H1 (cell line): ENCODE results near the gene FAM107A. TPM values are rescaled to one million over a fixed set of nuclear protein-coding genes. Genes with fewer than 3 reads are reported as not detected.

Experiments used
- CTCF ChIA-PET: fragments of 300-600 bp; sonication (Branson Sonifier 250); formaldehyde crosslinking; loops from one replicate; lab custom pipeline; 2021; ENCODE audit not compliant: partially characterized antibody; lab: Charles Lee
- POLR2A ChIA-PET: fragments of 300-600 bp; sonication (Branson Sonifier 250); formaldehyde crosslinking; loops from one replicate; lab custom pipeline; 2021; ENCODE audit warnings: inconsistent platforms; ENCODE audit not compliant: partially characterized antibody; lab: Charles Lee
- DNase-seq, 2 experiments: peaks; one replicate each; pipeline versions ENCODE4 v3.0.0 to v3.0.0-alpha.2; 2010 to 2022; ENCODE audit warnings: low spot score in 2 of 2, low read depth in 1 of 2, mixed read lengths in 1 of 2
- FAIRE-seq: peaks from 2 replicates; lab custom pipeline; 2011; peaks lifted over from hg19 to GRCh38; lab: Jason Lieb, UNC
- H2AFZ ChIP-seq: 2 replicates; pipeline ENCODE4 v1.8.1; 2012; ENCODE audit warnings: low read length, inconsistent platforms
- H2AK5ac ChIP-seq: 2 replicates; pipeline ENCODE4 v1.6.1; 2013; ENCODE audit warnings: low read depth, low read length
- H2BK120ac ChIP-seq: replicated peaks from 2 replicates; pipeline ENCODE3; 2013; ENCODE audit warnings: low read depth, low read length, inconsistent platforms
- H2BK12ac ChIP-seq: 2 replicates; pipeline ENCODE4 v1.6.1; 2013; ENCODE audit warnings: low read depth, low read length
- H2BK15ac ChIP-seq: 2 replicates; pipeline ENCODE4 v1.6.1; 2013; ENCODE audit warnings: low read length
- H2BK20ac ChIP-seq: 2 replicates; pipeline ENCODE4 v1.6.1; 2013; ENCODE audit warnings: low read length
- H2BK5ac ChIP-seq: 2 replicates; pipeline ENCODE4 v1.6.1; 2013; ENCODE audit warnings: low read depth, low read length
- H3K14ac ChIP-seq: 2 replicates; pipeline ENCODE4 v1.6.1; 2013; ENCODE audit warnings: inconsistent platforms; ENCODE audit not compliant: insufficient read length
- H3K18ac ChIP-seq: 2 replicates; pipeline ENCODE4 v1.6.1; 2013; ENCODE audit warnings: low read length; ENCODE audit errors: extremely low read depth
- H3K23ac ChIP-seq: 2 replicates; pipeline ENCODE4 v1.6.1; 2013; ENCODE audit warnings: inconsistent platforms; ENCODE audit not compliant: insufficient read length
- H3K23me2 ChIP-seq: 2 replicates; pipeline ENCODE4 v1.6.1; 2013; ENCODE audit warnings: low read depth, low read length
- H3K27ac ChIP-seq: 2 replicates; pipeline ENCODE4 v1.6.1; 2011; ENCODE audit warnings: low read depth, low read length, inconsistent platforms
- H3K27me3 ChIP-seq, 4 experiments: replicated peaks in 1 of 4; 1 replicate in 1 of 4; 2 replicates in 3 of 4; pipeline versions ENCODE4 v1.6.1 to v1.8.1; 2011 to 2013; ENCODE audit warnings: low read length in 3 of 4, mild to moderate bottlenecking in 3 of 4, inconsistent platforms in 2 of 4, mixed read lengths in 2 of 4, moderate library complexity in 1 of 4; ENCODE audit not compliant: control insufficient read depth in 3 of 4, insufficient read depth in 3 of 4; ENCODE audit errors: extremely low read depth in 1 of 4
- H3K36me3 ChIP-seq, 4 experiments: 2 replicates each; pipeline versions ENCODE4 v1.6.1 to v1.8.1; 2011 to 2013; ENCODE audit warnings: mild to moderate bottlenecking in 4 of 4, low read length in 3 of 4, moderate library complexity in 2 of 4, control low read depth in 1 of 4, inconsistent platforms in 1 of 4; ENCODE audit not compliant: insufficient read depth in 4 of 4, control insufficient read depth in 2 of 4
- H3K4ac ChIP-seq: replicated peaks from 2 replicates; pipeline ENCODE3; 2013; ENCODE audit warnings: low read length, low read depth, mixed read lengths, inconsistent platforms; ENCODE audit not compliant: insufficient read length
- H3K4me1 ChIP-seq, 4 experiments: replicated peaks in 1 of 4; 1 replicate in 1 of 4; 2 replicates in 3 of 4; pipeline versions ENCODE4 v1.6.1 to v1.8.1; 2011 to 2013; ENCODE audit warnings: low read length in 3 of 4, inconsistent platforms in 2 of 4, mixed read lengths in 1 of 4; ENCODE audit not compliant: insufficient read depth in 4 of 4, control insufficient read depth in 3 of 4
- H3K4me2 ChIP-seq, 2 experiments: 2 replicates each; pipeline versions ENCODE4 v1.6.1 to v1.8.1; 2011 to 2013; ENCODE audit warnings: low read depth in 2 of 2, low read length in 2 of 2, control low read depth in 1 of 2, inconsistent platforms in 1 of 2, mild to moderate bottlenecking in 1 of 2; ENCODE audit not compliant: insufficient read depth in 1 of 2
- H3K4me3 ChIP-seq, 4 experiments: fragments of 200-600, 300-600 bp in 1 of 4; sonication (generic), shearing (Covaris generic), sonication (Bioruptor Twin) in 1 of 4; 2 replicates each; pipeline versions ENCODE4 v1.5.1 to v1.8.1; 2011 to 2016; ENCODE audit warnings: low read length in 4 of 4, low read depth in 3 of 4, control low read depth in 2 of 4, inconsistent platforms in 2 of 4, mild to moderate bottlenecking in 2 of 4, mixed read lengths in 1 of 4, moderate library complexity in 1 of 4; ENCODE audit not compliant: insufficient read depth in 2 of 4; ENCODE audit errors: extremely low read depth in 1 of 4
- H3K56ac ChIP-seq: replicated peaks from 2 replicates; pipeline ENCODE3; 2013; ENCODE audit warnings: low read depth, mild to moderate bottlenecking, mixed read lengths, low read length, inconsistent platforms; ENCODE audit not compliant: insufficient read length
- H3K79me1 ChIP-seq: 2 replicates; pipeline ENCODE4 v1.6.1; 2013; ENCODE audit warnings: low read depth, low read length, control low read depth
- H3K79me2 ChIP-seq, 2 experiments: 2 replicates each; pipeline versions ENCODE4 v1.6.1 to v1.8.1; 2012 to 2013; ENCODE audit warnings: low read length in 2 of 2, mild to moderate bottlenecking in 2 of 2, inconsistent platforms in 1 of 2; ENCODE audit not compliant: insufficient read depth in 2 of 2, control insufficient read depth in 1 of 2
- H3K9ac ChIP-seq, 4 experiments: replicated peaks in 1 of 4; 1 replicate in 1 of 4; 2 replicates in 3 of 4; pipeline versions ENCODE4 v1.6.1 to v1.8.1; 2011 to 2013; ENCODE audit warnings: low read depth in 3 of 4, low read length in 3 of 4, control low read depth in 2 of 4, mild to moderate bottlenecking in 2 of 4, moderate library complexity in 2 of 4, inconsistent platforms in 1 of 4; ENCODE audit errors: extremely low read depth in 1 of 4
- H3K9me3 ChIP-seq, 2 experiments: 2 replicates each; pipeline versions ENCODE4 v1.6.1 to v1.8.1; 2012 to 2013; ENCODE audit warnings: mild to moderate bottlenecking in 2 of 2, moderate library complexity in 2 of 2, control low read depth in 1 of 2, inconsistent platforms in 1 of 2, low read depth in 1 of 2, low read length in 1 of 2, mixed read lengths in 1 of 2; ENCODE audit not compliant: insufficient read depth in 2 of 2
- H4K20me1 ChIP-seq, 2 experiments: replicated peaks in 1 of 2; 2 replicates each; pipeline versions ENCODE3 to v1.8.1; 2011 to 2013; ENCODE audit warnings: inconsistent platforms in 2 of 2, low read length in 2 of 2, mild to moderate bottlenecking in 1 of 2; ENCODE audit not compliant: insufficient read depth in 2 of 2, control insufficient read depth in 1 of 2
- H4K5ac ChIP-seq: 2 replicates; pipeline ENCODE4 v1.6.1; 2013; ENCODE audit warnings: low read length, low read depth, mixed read lengths, inconsistent platforms; ENCODE audit not compliant: insufficient read length
- H4K8ac ChIP-seq: 2 replicates; pipeline ENCODE4 v1.8.0; 2013; ENCODE audit warnings: mild to moderate bottlenecking, moderate library complexity, low read length, inconsistent platforms; ENCODE audit not compliant: insufficient read depth; ENCODE audit errors: extremely low read depth
- H4K91ac ChIP-seq: replicated peaks from 2 replicates; pipeline ENCODE3; 2013; ENCODE audit warnings: low read length, mixed read lengths, inconsistent platforms; ENCODE audit not compliant: insufficient read length
- ASH2L ChIP-seq: fragments of 200-600, 300-600 bp; sonication (generic); IDR thresholded peaks from one replicate; pipeline ENCODE4 v1.7.1; 2017; ENCODE audit warnings: low read length
- BCL11A ChIP-seq, 2 experiments: IDR thresholded peaks; one replicate each; pipeline ENCODE4 v1.6.1; 2011; ENCODE audit warnings: low read depth in 2 of 2, low read length in 2 of 2, mild to moderate bottlenecking in 2 of 2
- CBX8 ChIP-seq: fragments of 300-800, 300-1000 bp; sonication (generic); IDR thresholded peaks from 2 replicates; pipeline ENCODE4 v1.7.1; 2016; ENCODE audit warnings: low read depth, low read length, borderline replicate concordance
- JUND ChIP-seq: IDR thresholded peaks from 2 replicates; pipeline ENCODE4 v1.6.1; 2011; ENCODE audit warnings: mild to moderate bottlenecking, improper control_type of control experiment, low read length
- NANOG ChIP-seq: IDR thresholded peaks from 2 replicates; pipeline ENCODE4 v1.6.1; 2011; ENCODE audit warnings: low read length, low read depth, mild to moderate bottlenecking, inconsistent platforms; ENCODE audit not compliant: insufficient read depth, poor library complexity, severe bottlenecking
- NRF1 ChIP-seq: IDR thresholded peaks from 2 replicates; pipeline ENCODE4 v1.6.1; 2011; ENCODE audit warnings: mild to moderate bottlenecking, low read depth, low read length, improper control_type of control experiment
- POU5F1 ChIP-seq: IDR thresholded peaks from 2 replicates; pipeline ENCODE4 v1.6.1; 2011; ENCODE audit warnings: low read depth, mild to moderate bottlenecking, low read length, moderate library complexity
- RNF2 ChIP-seq: fragments of 200-900, 300-1000 bp; sonication (generic); IDR thresholded peaks from 2 replicates; pipeline ENCODE4 v1.7.1; 2016; ENCODE audit warnings: borderline replicate concordance, low read depth, mild to moderate bottlenecking, antibody characterized with exemption, low read length; ENCODE audit not compliant: poor library complexity, severe bottlenecking; ENCODE audit errors: missing control alignments
- SIN3A ChIP-seq, 2 experiments: IDR thresholded peaks in 1 of 2; conservative IDR thresholded peaks in 1 of 2; 2 replicates each; pipeline ENCODE4 v1.6.1; 2011 to 2012; ENCODE audit warnings: low read length in 2 of 2, improper control_type of control experiment in 1 of 2, low read depth in 1 of 2, mild to moderate bottlenecking in 1 of 2
- SIRT6 ChIP-seq: IDR thresholded peaks from one replicate; pipeline ENCODE4 v1.7.1; 2012; ENCODE audit warnings: low read length, inconsistent platforms
- SP1 ChIP-seq: IDR thresholded peaks from 2 replicates; pipeline ENCODE4 v1.6.1; 2011; ENCODE audit warnings: low read depth, low read length
- WGBS, 2 experiments: shearing (Covaris generic) in 1 of 2; methylation state at CpG; one replicate each; pipeline versions ENCODE4 v1.1.6 to v1.1.7; 2013 to 2015; ENCODE audit warnings: low lambda C conversion rate in 2 of 2, mixed read lengths in 2 of 2, inconsistent platforms in 1 of 2, low coverage in 1 of 2, missing lambda C conversion rate in 1 of 2; ENCODE audit not compliant: insufficient replicate concordance in 2 of 2, insufficient coverage in 1 of 2, insufficient read length in 1 of 2; ENCODE audit errors: extremely low coverage in 1 of 2, missing lambda C conversion rate in 1 of 2; 5-methylcytosine and 5-hydroxymethylcytosine counted together
- polyA plus RNA-seq, 7 experiments: library from polyadenylated mRNA; depleted of rRNA in 3 of 7; stranded (reverse) in 5 of 7; unstranded in 2 of 7; fragments of >200 nt in 5 of 7; fragments of 200-250 nt in 2 of 7; gene quantifications; 1 replicate in 5 of 7; 2 replicates in 1 of 7; 4 replicates in 1 of 7; pipeline versions ENCODE4 v1.2.1 to v1.2.3, GENCODE V29; 2011 to 2013; ENCODE audit warnings: missing spikeins in 2 of 7, mixed read lengths in 2 of 7
- total RNA-seq: library from RNA; stranded (reverse); fragmentation: NEBNext Ultra II Directional; extraction: Animal tissue kit (Norgen Biotek cat#: 25700); gene quantifications from 2 replicates; pipeline ENCODE4 v1.2.1, GENCODE V29; 2021
- TF ChIP-seq, protein P1 (sequence below), 3 experiments: IDR thresholded peaks; 1 replicate in 2 of 3; 2 replicates in 1 of 3; pipeline versions ENCODE4 v1.5.1 to v1.6.1; 2011; ENCODE audit warnings: low read length in 3 of 3, mild to moderate bottlenecking in 3 of 3, inconsistent platforms in 2 of 3, low read depth in 1 of 3, moderate library complexity in 1 of 3; ENCODE audit not compliant: insufficient read depth in 1 of 3; ENCODE audit errors: control extremely low read depth in 1 of 3

FAM107A gene
- total and polyA plus RNA-seq, 2 of the 8 experiments (the other 6 are each of a cell fraction or from before 2014, with no cell fraction given) = 0.51 to 0.65 TPM

DNA sequence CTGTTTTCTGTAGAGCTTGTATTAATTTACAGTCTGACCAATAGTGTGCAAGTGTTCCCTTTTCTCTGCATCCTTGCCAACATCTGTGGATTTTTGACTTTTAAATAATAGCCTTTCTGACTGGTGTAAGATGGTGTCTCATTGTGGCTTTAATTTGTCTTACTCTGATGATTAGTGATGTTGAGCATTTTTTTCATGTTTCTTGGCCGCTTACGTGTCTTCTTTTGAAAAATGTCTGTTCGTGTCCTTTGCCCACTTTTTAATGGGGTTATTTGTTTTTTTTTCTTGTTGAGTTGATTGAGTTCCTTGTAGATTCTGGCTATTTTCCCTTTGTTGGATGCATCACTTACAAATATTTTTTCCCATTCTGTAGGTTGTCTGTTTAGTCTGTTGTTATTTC is 32.6 kb downstream of the FAM107A start:
- H3K9me3 ChIP-seq = no peaks in the 10 kb centered on the region
- no peak overlapping the region for H2BK5ac ChIP-seq
- 95% methylated on average over 3 of the region's 3 CpGs; no CpG with 5 or more reads in 1 of the 2 experiments for WGBS, 2 experiments
- H4K5ac ChIP-seq = no peak overlapping the region
- H3K23ac ChIP-seq = no peak overlapping the region
- DNase-seq = no peak
- no peaks in the 10 kb centered on the region for H3K23me2 ChIP-seq
- no peaks in the 10 kb centered on the region for H4K20me1 ChIP-seq
- H3K4me3 ChIP-seq = no peak overlapping the region
- no peak overlapping the region for H3K4me2 ChIP-seq
- FAIRE-seq = no peak
- H2BK20ac ChIP-seq = no peak overlapping the region
- H2AK5ac ChIP-seq = no peak overlapping the region
- no peaks in the 10 kb centered on the region for H3K79me2 ChIP-seq
- no peak overlapping the region for H3K9ac ChIP-seq
- no peaks in the 10 kb centered on the region for H3K79me1 ChIP-seq
- no peak overlapping the region for H2BK12ac ChIP-seq
- H4K91ac ChIP-seq = no peak overlapping the region
- H2BK120ac ChIP-seq = no peak overlapping the region
- H3K56ac ChIP-seq = no peak overlapping the region
- ChIA-PET CTCF (interaction anchor here (0.7 to 1.1 kb wide), 3 partner anchors 13 to 91 kb away, joined by 3 read pairs; no protein-coding TSS in a partner anchor), POLR2A (no interaction called here)
- no peak overlapping the region for H3K18ac ChIP-seq
- H3K4me1 ChIP-seq = no peaks in the 10 kb centered on the region
- H3K36me3 ChIP-seq = no peaks in the 10 kb centered on the region
- H3K27me3 ChIP-seq = no peaks in the 10 kb centered on the region
- H2BK15ac ChIP-seq = no peak overlapping the region
- no peak overlapping the region for H4K8ac ChIP-seq
- no peak overlapping the region for H3K4ac ChIP-seq
- no peak overlapping the region for H3K14ac ChIP-seq
- no peak overlapping the region for H2AFZ ChIP-seq
- H3K27ac ChIP-seq = no peak overlapping the region
- TF ChIP-seq POU5F1 = no peak
- TF ChIP-seq NRF1 = no peak
- no peak for TF ChIP-seq SIN3A (conservative IDR thresholded peaks at IDR 0.05 in 1 of 2, IDR thresholded peaks at IDR 0.05 in 1 of 2; ENCODE audit: low read depth in 1 of 2, low read length in 2 of 2)
- TF ChIP-seq, protein P1, sequence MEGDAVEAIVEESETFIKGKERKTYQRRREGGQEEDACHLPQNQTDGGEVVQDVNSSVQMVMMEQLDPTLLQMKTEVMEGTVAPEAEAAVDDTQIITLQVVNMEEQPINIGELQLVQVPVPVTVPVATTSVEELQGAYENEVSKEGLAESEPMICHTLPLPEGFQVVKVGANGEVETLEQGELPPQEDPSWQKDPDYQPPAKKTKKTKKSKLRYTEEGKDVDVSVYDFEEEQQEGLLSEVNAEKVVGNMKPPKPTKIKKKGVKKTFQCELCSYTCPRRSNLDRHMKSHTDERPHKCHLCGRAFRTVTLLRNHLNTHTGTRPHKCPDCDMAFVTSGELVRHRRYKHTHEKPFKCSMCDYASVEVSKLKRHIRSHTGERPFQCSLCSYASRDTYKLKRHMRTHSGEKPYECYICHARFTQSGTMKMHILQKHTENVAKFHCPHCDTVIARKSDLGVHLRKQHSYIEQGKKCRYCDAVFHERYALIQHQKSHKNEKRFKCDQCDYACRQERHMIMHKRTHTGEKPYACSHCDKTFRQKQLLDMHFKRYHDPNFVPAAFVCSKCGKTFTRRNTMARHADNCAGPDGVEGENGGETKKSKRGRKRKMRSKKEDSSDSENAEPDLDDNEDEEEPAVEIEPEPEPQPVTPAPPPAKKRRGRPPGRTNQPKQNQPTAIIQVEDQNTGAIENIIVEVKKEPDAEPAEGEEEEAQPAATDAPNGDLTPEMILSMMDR (IDR thresholded peaks at IDR 0.05; ENCODE audit: control extremely low read depth in 1 of 3, insufficient read depth in 1 of 3, low read depth in 1 of 3, low read length in 3 of 3) = no peak
- TF ChIP-seq RNF2 = no peak
- no peak for TF ChIP-seq JUND
- TF ChIP-seq ASH2L = no peak
- TF ChIP-seq BCL11A (IDR thresholded peaks at IDR 0.05; ENCODE audit: low read depth in 2 of 2, low read length in 2 of 2) = no peak
- TF ChIP-seq SP1 = no peak
- no peak for TF ChIP-seq CBX8
- TF ChIP-seq SIRT6 = no peak
- no peak for TF ChIP-seq NANOG
